Spleen (tissue), 11 donors: ENCODE data around the gene LRIT2. TPM values are rescaled to one million over a fixed set of nuclear protein-coding genes. Genes with fewer than 3 reads are reported as not detected.

Source experiments
- DNase-seq: peaks from one replicate; pipeline ENCODE4 v3.0.0-alpha.2; 2020
- H3K27ac ChIP-seq, 8 donors: fragments of 200-600 bp; sonication (generic) in 7 of 8; 1 replicate in 4 of 8; 2 replicates in 4 of 8; pipeline versions ENCODE4 v1.5.0 to v1.8.0; 2016 to 2021; ENCODE audit warnings: inconsistent platforms in 4 of 8, mild to moderate bottlenecking in 4 of 8, moderate library complexity in 1 of 8
- H3K27me3 ChIP-seq, 7 donors: fragments of 200-600 bp; sonication (generic) in 6 of 7; replicated peaks in 1 of 7; 1 replicate in 4 of 7; 2 replicates in 3 of 7; pipeline versions ENCODE4 v1.5.0 to v1.8.0; 2016 to 2021; ENCODE audit warnings: inconsistent platforms in 3 of 7, mild to moderate bottlenecking in 1 of 7
- H3K36me3 ChIP-seq, 6 donors: fragments of 200-600 bp; sonication (generic) in 5 of 6; 1 replicate in 4 of 6; 2 replicates in 2 of 6; pipeline versions ENCODE4 v1.5.0 to v1.8.0; 2016 to 2021; ENCODE audit warnings: inconsistent platforms in 2 of 6
- H3K4me1 ChIP-seq, 6 donors: fragments of 200-600 bp; sonication (generic) in 5 of 6; 1 replicate in 3 of 6; 2 replicates in 3 of 6; pipeline versions ENCODE4 v1.5.0 to v1.8.0; 2016 to 2021; ENCODE audit warnings: inconsistent platforms in 3 of 6
- H3K4me3 ChIP-seq, 8 donors: fragments of 200-600 bp; sonication (generic) in 7 of 8; 1 replicate in 4 of 8; 2 replicates in 4 of 8; pipeline versions ENCODE4 v1.5.0 to v1.8.0; 2016 to 2021; ENCODE audit warnings: inconsistent platforms in 4 of 8, mild to moderate bottlenecking in 4 of 8, moderate library complexity in 2 of 8
- H3K9me3 ChIP-seq, 8 donors: fragments of 200-600 bp; sonication (generic) in 7 of 8; 1 replicate in 4 of 8; 2 replicates in 4 of 8; pipeline versions ENCODE4 v1.5.0 to v1.8.0; 2016 to 2021; ENCODE audit warnings: inconsistent platforms in 4 of 8
- POLR2A ChIP-seq, 3 donors: fragments of 450-650 bp; IDR thresholded peaks; one replicate each; pipeline ENCODE4 v1.5.1; 2017; ENCODE audit warnings: antibody characterized with exemption in 3 of 3, mild to moderate bottlenecking in 1 of 3
- POLR2AphosphoS5 ChIP-seq, 3 donors: sonication (generic); formaldehyde crosslinking; IDR thresholded peaks; one replicate each; pipeline ENCODE4 v1.5.1; 2017; ENCODE audit warnings: antibody characterized with exemption in 3 of 3
- WGBS, 5 donors: extraction: QIAGEN DNeasy Blood & Tissue Kit in 3 of 5; methylation state at CpG; one replicate each; pipeline versions ENCODE4 v1.1.5 to v1.1.7; 2013 to 2018; 5-methylcytosine and 5-hydroxymethylcytosine counted together
- intact Hi-C: fragments of 100-400 bp; cut with DNase I; formaldehyde crosslinking; loops from one replicate; pipeline ENCODE4 v1.15.0; 2023; ENCODE audit warnings: low total_unique reads
- polyA plus RNA-seq, 3 donors: library from polyadenylated mRNA; stranded (reverse); fragments of 200-250 nt; gene quantifications; one replicate each; pipeline ENCODE4 v1.2.1, GENCODE V29; 2013
- total RNA-seq, 7 donors: library from RNA; depleted of rRNA in 3 of 7; stranded (reverse); fragments of >200 nt in 3 of 7; fragmentation: NEBNext Ultra II Directional in 4 of 7; extraction: Animal tissue kit (Norgen Biotek cat#: 25700) in 4 of 7; gene quantifications; one replicate each; pipeline versions ENCODE4 v1.1.0 to v1.2.1, GENCODE V29; 2016 to 2021
- TF ChIP-seq, protein P1 (sequence below), 11 experiments: fragments of 200-600 bp in 7 of 11; fragments of 450-650 bp in 4 of 11; sonication (generic) in 4 of 11; IDR thresholded peaks in 8 of 11; conservative IDR thresholded peaks in 3 of 11; 1 replicate in 7 of 11; 2 replicates in 4 of 11; pipeline versions ENCODE4 v1.4.0 to v1.8.0; 2016 to 2021; ENCODE audit warnings: antibody characterized with exemption in 11 of 11, inconsistent platforms in 4 of 11, mild to moderate bottlenecking in 1 of 11
- donor health status: healthy with polysubstance abuse.
- donor health status: DM: no; HTN: no; CAD: no; lungs with moderate emphysema.
- donor health status: DM: no; HTN: no; CAD: no.
- donor health status: Bipolar disorder and iron deficiency.
- donor health status: healthy.
- donor health status: DM: no; HTN: no; CAD: no.
- donor health status: DM: yes; HTN: yes; CAD: no.

Gene LRIT2
- total and polyA plus RNA-seq, 10 donors, result not detected

DNA sequence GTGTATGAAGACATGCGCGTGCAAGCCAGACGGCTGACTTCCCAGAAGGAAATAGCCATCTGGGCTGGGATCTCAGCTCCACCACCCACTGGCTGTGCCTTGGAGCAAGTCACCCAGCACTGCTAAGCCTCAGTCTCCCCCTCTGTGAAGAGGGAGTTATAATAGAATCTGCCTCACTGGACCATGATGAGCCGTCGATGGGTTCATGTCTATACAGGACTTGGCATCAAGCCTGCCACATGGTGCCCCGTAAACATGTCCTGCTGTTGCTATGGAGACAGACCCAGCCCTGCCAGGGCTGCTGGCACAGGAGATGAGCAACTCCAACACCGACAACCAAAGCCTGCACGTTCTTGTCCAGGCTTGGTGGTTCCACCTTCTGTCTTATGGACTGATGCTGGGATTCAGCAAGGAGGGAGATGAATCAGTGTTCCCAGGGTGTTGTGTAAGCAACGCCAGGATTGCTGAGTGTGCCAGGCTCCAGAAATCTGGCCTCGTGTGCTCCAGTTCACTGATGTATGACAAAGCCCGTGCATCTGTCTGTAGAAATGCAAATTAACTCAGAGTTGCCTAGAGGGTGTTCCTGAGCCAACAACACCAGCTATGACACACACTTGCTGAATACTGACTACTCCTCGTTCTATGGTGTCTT, 46.2 kb downstream of the LRIT2 start:
- TF ChIP-seq, protein P1, sequence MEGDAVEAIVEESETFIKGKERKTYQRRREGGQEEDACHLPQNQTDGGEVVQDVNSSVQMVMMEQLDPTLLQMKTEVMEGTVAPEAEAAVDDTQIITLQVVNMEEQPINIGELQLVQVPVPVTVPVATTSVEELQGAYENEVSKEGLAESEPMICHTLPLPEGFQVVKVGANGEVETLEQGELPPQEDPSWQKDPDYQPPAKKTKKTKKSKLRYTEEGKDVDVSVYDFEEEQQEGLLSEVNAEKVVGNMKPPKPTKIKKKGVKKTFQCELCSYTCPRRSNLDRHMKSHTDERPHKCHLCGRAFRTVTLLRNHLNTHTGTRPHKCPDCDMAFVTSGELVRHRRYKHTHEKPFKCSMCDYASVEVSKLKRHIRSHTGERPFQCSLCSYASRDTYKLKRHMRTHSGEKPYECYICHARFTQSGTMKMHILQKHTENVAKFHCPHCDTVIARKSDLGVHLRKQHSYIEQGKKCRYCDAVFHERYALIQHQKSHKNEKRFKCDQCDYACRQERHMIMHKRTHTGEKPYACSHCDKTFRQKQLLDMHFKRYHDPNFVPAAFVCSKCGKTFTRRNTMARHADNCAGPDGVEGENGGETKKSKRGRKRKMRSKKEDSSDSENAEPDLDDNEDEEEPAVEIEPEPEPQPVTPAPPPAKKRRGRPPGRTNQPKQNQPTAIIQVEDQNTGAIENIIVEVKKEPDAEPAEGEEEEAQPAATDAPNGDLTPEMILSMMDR (IDR thresholded peaks at IDR 0.05 in 8 of 11, conservative IDR thresholded peaks at IDR 0.05 in 3 of 11), result no peak
- no peak for TF ChIP-seq POLR2A (IDR thresholded peaks at IDR 0.05)
- no peak for TF ChIP-seq POLR2AphosphoS5 (IDR thresholded peaks at IDR 0.05)
- Histone ChIP-seq H3K27me3 (no peaks in the 10 kb centered on the region), H3K4me3 (no peak overlapping the region), H3K9me3 (no peaks in the 10 kb centered on the region), H3K27ac (peak overlapping the region in 1 of 8 donors; percentile 46), H3K4me1 (peaks cover 0 to 37% (median 24%) of the 10 kb centered on the region in 6 donors), H3K36me3 (no peaks in the 10 kb centered on the region)
- intact Hi-C loops, result no loop called here
- WGBS, 5 donors, result 57 to 69% (median 60%) methylated on average over 12 of the region's 12 CpGs
- no peak for DNase-seq

- DNase-seq, result no peak
- Histone ChIP-seq H3K36me3 (no peaks in the 10 kb centered on the region), H3K27ac (peak overlapping the region in 4 of 8 donors; percentile 26 to 82 (median 71)), H3K27me3 (no peaks in the 10 kb centered on the region), H3K4me1 (peaks cover 0 to 35% (median 24%) of the 10 kb centered on the region in 6 donors), H3K9me3 (no peaks in the 10 kb centered on the region), H3K4me3 (no peak overlapping the region)
- WGBS, 5 donors, result 95 to 100% (median 96%) methylated on average over 3 of the region's 3 CpGs
- intact Hi-C loops, result no loop called here
- TF ChIP-seq, protein P1 (IDR thresholded peaks at IDR 0.05 in 8 of 11, conservative IDR thresholded peaks at IDR 0.05 in 3 of 11), result peak in 1 of 11 experiments; percentile 18
- TF ChIP-seq POLR2AphosphoS5 (IDR thresholded peaks at IDR 0.05), result no peak
These were observed 47.2 kb downstream of the LRIT2 start for GRCh38 chr10:84178160-84178609.

DNA sequence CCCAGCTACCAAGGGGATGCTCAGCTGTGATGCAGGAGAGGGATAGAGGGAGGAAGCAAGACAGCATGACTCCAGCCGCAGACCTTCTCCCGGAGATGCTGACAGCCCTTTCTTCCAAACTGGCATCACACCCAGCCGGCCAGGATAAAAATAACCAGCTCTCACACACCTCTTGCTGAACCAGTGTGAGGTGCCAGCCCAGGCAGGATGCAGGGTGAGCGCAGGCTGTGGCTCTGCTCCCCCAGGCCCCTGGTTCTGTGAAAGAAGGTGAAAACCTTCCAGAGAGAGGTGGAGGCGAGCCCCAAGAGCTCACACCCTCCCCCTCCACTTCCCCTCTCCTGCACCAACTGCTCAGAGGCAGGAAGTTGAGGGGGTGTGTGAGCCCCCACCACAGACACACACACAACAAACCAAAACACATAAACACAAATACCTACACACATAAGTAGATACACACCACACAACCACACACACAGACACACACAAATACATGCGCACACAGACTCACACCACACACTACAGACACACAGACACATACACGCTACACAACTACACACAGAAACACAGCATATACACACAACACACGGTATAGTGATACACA, 47.7 kb downstream of the LRIT2 start:
- peaks cover 0 to 35% (median 24%) of the 10 kb centered on the region in 6 donors for H3K4me1 ChIP-seq
- intact Hi-C loops, result no loop called here
- DNase-seq, result peak; percentile 87
- no peaks in the 10 kb centered on the region for H3K36me3 ChIP-seq
- WGBS, 5 donors, result 35 to 44% (median 39%) methylated on average over 8 of the region's 8 CpGs
- TF ChIP-seq, protein P1 (IDR thresholded peaks at IDR 0.05 in 8 of 11, conservative IDR thresholded peaks at IDR 0.05 in 3 of 11), result no peak
- peak; percentile 41 to 56 (median 54) for TF ChIP-seq POLR2AphosphoS5 (IDR thresholded peaks at IDR 0.05)
- H3K9me3 ChIP-seq, result no peaks in the 10 kb centered on the region
- H3K27ac ChIP-seq, result peak overlapping the region in 7 of 8 donors; percentile 10 to 82 (median 66)
- H3K4me3 ChIP-seq, result peak overlapping the region in 1 of 8 donors; percentile 1
- H3K27me3 ChIP-seq, result no peaks in the 10 kb centered on the region

DNA sequence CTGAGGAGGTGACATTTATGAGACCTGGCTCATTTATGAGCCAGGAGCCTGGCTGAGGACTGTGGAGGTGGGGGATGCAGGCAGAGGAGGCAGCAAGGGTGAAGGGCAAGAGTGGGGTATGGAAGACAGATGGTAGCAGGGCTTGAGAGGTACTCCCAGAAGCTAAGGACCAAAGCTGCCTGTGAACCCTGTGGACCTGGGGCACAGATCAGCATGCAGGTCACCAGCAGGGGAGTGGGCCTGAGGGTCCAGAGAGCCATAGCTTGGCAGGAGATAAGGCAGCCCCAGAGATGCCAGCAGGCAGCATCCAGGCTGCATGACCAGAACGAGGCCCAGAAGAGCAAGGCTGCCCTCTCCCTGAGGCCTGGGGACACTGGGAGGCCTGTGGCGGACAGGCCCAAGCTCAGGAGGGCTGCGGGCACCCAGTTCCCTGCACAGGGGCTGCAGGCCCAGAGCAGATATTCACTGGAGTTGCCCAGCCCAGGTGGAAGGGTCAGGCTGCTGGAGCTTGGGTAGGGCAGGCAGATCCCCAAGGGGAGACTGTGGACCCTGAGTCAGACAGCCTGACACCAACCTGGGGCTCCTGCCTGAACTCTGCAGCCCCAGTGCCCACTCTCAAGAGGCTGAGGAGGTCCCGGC, 48.4 kb downstream of the LRIT2 start:
- Histone ChIP-seq H3K9me3 (no peaks in the 10 kb centered on the region), H3K36me3 (no peaks in the 10 kb centered on the region), H3K27me3 (no peaks in the 10 kb centered on the region), H3K4me1 (peaks cover 0 to 40% (median 24%) of the 10 kb centered on the region in 6 donors), H3K4me3 (peak overlapping the region in 1 of 8 donors; percentile 1), H3K27ac (peak overlapping the region in 7 of 8 donors; percentile 10 to 82 (median 66))
- no peak for DNase-seq
- no peak for TF ChIP-seq POLR2AphosphoS5 (IDR thresholded peaks at IDR 0.05)
- no peak for TF ChIP-seq POLR2A (IDR thresholded peaks at IDR 0.05)
- TF ChIP-seq, protein P1 (IDR thresholded peaks at IDR 0.05 in 8 of 11, conservative IDR thresholded peaks at IDR 0.05 in 3 of 11), result no peak
- WGBS, 5 donors, result 80 to 94% (median 85%) methylated on average over 2 to 4 of the region's 4 CpGs
- intact Hi-C loops, result no loop called here
